ENCODE data around the gene RNF180. TPM values are rescaled to one million over a fixed set of nuclear protein-coding genes. Genes with fewer than 3 reads are reported as not detected.

RNF180 gene
- total RNA-seq, 1 donor from 2014 or later, result 7.8 TPM

- Mint-ChIP-seq H3K9me3 (ENCODE audit: unreplicated experiment) (no peaks in the 10 kb centered on the region), H3K27me3 (ENCODE audit: unreplicated experiment) (no peaks in the 10 kb centered on the region), H3K27ac (ENCODE audit: unreplicated experiment) (no peak overlapping the region), H3K4me1 (ENCODE audit: unreplicated experiment) (no peaks in the 10 kb centered on the region), H3K4me3 (ENCODE audit: unreplicated experiment) (no peak overlapping the region), H3K36me3 (ENCODE audit: low read depth, unreplicated experiment) (peaks cover 8% of the 10 kb centered on the region)
- TF ChIP-seq CTCF (IDR thresholded peaks at IDR 0.05; ENCODE audit: unreplicated experiment), result no peak
- no peak for DNase-seq (ENCODE audit: low spot score)
Observed at GRCh38 chr5:64333886-64334285, 168.2 kb downstream of the RNF180 start.

- Mint-ChIP-seq H3K27me3 (ENCODE audit: unreplicated experiment) (no peaks in the 10 kb centered on the region), H3K4me1 (ENCODE audit: unreplicated experiment) (peaks cover 3% of the 10 kb centered on the region), H3K4me3 (ENCODE audit: unreplicated experiment) (no peak overlapping the region), H3K36me3 (ENCODE audit: low read depth, unreplicated experiment) (no peaks in the 10 kb centered on the region), H3K27ac (ENCODE audit: unreplicated experiment) (no peak overlapping the region), H3K9me3 (ENCODE audit: unreplicated experiment) (no peaks in the 10 kb centered on the region)
- TF ChIP-seq CTCF (IDR thresholded peaks at IDR 0.05; ENCODE audit: unreplicated experiment), result no peak
- no peak for DNase-seq (ENCODE audit: low spot score)
Observed at GRCh38 chr5:64339769-64340168, 174.1 kb downstream of the RNF180 start.

- no peak overlapping the region for H3K4me3 Mint-ChIP-seq (ENCODE audit: unreplicated experiment)
- H3K9me3 Mint-ChIP-seq (ENCODE audit: unreplicated experiment), result no peaks in the 10 kb centered on the region
- H3K27me3 Mint-ChIP-seq (ENCODE audit: unreplicated experiment), result no peaks in the 10 kb centered on the region
- H3K27ac Mint-ChIP-seq (ENCODE audit: unreplicated experiment), result no peak overlapping the region
- H3K4me1 Mint-ChIP-seq (ENCODE audit: unreplicated experiment), result peaks cover 3% of the 10 kb centered on the region
- H3K36me3 Mint-ChIP-seq (ENCODE audit: low read depth, unreplicated experiment), result no peaks in the 10 kb centered on the region
- TF ChIP-seq CTCF (IDR thresholded peaks at IDR 0.05; ENCODE audit: unreplicated experiment), result no peak
- DNase-seq (ENCODE audit: low spot score), result no peak
Observed at GRCh38 chr5:64340293-64340692, 174.7 kb downstream of the RNF180 start.

GRCh38 chr5:64341340-64341739, 175.7 kb downstream of the RNF180 start:
- no peak overlapping the region for H3K27ac Mint-ChIP-seq (ENCODE audit: unreplicated experiment)
- TF ChIP-seq CTCF (IDR thresholded peaks at IDR 0.05; ENCODE audit: unreplicated experiment), result no peak
- no peak overlapping the region for H3K4me3 Mint-ChIP-seq (ENCODE audit: unreplicated experiment)
- H3K27me3 Mint-ChIP-seq (ENCODE audit: unreplicated experiment), result no peaks in the 10 kb centered on the region
- H3K4me1 Mint-ChIP-seq (ENCODE audit: unreplicated experiment), result peaks cover 3% of the 10 kb centered on the region
- no peak for DNase-seq (ENCODE audit: low spot score)
- no peaks in the 10 kb centered on the region for H3K9me3 Mint-ChIP-seq (ENCODE audit: unreplicated experiment)
- H3K36me3 Mint-ChIP-seq (ENCODE audit: low read depth, unreplicated experiment), result no peaks in the 10 kb centered on the region

GRCh38 chr5:64344501-64344900, 178.9 kb downstream of the RNF180 start:
- DNase-seq (ENCODE audit: low spot score), result no peak
- Mint-ChIP-seq H3K27ac (ENCODE audit: unreplicated experiment) (no peak overlapping the region), H3K4me3 (ENCODE audit: unreplicated experiment) (no peak overlapping the region), H3K4me1 (ENCODE audit: unreplicated experiment) (peaks cover 3% of the 10 kb centered on the region), H3K36me3 (ENCODE audit: low read depth, unreplicated experiment) (no peaks in the 10 kb centered on the region), H3K9me3 (ENCODE audit: unreplicated experiment) (no peaks in the 10 kb centered on the region), H3K27me3 (ENCODE audit: unreplicated experiment) (no peaks in the 10 kb centered on the region)
- TF ChIP-seq CTCF (IDR thresholded peaks at IDR 0.05; ENCODE audit: unreplicated experiment), result no peak

Data from endothelial cell (in vitro differentiated cells).